CD4-positive, alpha-beta T cell treated with Interleukin-17A for 1 hour (primary cell): Measurements from ENCODE around the gene PIWIL1.

Source experiments
- DNase-seq: peaks from one replicate; pipeline ENCODE4 v3.0.0-alpha.2; 2020

The PIWIL1 gene

DNA sequence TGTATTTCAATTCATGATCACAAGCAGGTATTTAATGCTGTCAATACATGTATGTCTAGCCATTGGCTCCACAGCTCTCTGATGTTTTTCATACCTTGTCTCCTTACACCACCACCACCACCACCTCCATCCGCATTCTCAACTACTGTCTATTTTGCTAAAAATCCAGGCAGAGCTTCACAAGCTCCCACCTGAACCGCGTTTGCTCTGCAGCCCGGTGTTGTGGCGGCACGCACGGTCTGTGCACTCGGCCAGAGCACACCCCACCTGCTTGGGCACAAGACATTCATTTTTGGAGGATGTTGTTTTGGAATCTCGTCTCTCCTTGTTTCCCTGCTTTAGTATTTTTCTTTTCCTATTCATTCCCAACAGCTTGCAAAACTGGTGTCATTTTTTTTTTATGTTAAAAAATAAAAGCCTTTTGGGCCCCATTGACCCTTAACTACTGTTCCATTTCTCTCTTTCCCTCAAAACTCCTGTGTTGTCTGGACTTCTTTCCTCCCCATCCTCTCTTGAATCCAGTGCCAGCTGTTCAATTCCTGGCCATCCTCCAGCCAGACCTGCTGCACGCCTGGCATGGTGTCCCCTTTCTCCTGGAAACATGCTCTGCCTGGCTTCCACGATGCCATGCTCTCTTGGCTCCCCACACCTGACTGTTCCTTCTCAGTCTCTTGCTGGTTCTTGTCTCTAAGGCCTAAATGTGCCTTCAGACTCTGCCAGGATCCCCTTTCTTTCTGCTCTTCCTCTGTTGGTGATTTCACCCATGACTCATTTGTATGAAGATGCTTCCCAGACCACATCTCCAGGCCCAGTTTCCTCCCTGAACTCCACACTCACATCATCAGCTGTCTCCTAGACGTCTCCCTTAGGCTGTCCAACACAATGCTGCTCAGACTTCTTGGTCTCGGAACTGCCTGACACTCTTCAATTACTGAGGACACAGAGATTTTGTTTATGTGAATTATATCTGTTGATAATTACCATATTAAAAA is 37.9 kb downstream of the PIWIL1 start:
- DNase-seq: no peak

DNA sequence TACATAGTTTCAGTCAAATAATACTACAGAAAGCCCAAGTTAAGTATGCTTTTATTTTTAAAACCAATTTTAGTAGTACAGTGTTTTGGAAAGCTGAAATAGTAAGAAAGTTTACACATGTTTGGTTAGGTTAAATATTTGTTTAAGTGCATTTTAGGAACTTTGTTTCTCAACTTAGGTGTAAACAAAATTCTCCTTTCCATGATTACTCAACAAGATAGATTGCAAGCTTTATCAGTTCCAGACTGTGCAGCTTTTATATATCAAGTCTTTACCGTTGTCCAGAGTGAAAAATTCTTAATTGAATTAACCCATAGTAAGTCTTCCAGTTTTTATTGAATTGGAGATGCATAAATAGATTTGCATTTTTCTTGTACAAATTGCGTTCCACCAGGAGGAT is 45.1 kb downstream of the PIWIL1 start:
- DNase-seq: no peak

DNA sequence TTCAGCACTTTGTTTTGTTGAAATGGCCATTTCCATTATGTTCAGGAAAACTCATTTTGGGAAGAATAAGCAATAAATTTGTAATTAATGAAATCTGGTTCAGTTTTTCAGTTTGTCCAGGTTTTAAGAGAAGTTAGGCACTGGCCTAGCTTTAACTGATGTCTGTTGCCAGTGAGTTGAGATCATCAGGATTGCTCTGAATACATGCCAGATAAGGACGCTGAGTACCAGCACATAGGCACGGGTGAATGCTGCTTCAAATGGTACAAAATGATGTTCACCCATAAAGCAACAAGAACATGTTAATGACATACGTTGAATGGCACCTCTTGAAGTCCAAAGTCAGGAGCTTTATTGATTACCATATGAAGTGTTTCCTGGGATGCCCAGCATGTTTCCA is 46.5 kb downstream of the PIWIL1 start:
- no peak for DNase-seq

DNA sequence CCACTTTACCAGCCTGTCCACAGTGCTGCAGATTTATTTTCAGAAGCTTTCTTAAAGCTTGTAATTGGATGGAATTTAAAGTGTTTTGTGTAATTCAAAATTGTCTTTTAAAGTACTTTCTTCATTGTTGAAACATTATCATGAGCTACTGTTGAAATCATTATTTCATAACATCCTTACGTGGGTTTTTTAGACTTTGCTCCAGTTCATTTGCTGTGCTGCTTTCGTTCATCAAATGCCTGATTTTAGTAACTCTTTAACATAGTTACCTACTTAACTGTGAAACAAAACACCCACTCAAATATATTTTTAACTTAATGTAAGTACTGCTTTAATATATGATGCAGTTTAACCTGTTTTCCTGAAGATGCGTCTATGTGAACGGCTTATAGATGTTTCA is 47.5 kb downstream of the PIWIL1 start:
- no peak for DNase-seq

GRCh38 chr12:130391186-130391585 is 53.5 kb downstream of the PIWIL1 start:
- DNase-seq: no peak

DNA sequence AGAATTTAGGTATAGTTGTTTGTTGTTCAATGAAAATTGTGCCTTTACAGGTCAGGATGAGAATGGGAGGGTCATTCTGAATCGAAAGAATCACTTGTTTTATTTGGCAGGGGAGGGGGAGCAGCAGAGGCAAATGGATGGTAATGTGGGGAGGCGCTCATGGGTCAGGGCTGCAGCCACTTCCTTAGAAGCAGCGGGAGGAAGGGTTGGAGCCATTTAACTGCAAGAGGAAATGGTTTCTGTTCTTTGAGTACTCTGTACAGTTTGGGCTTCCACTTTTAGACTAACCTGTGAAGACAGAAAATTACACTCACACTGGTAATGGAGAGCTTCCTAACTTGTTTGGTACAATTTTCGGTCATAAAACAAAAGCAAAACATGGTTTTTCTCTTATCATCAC is 57.2 kb downstream of the PIWIL1 start:
- DNase-seq: no peak

GRCh38 chr12:130396667-130397066 is 59.0 kb downstream of the PIWIL1 start:
- DNase-seq: no peak

DNA sequence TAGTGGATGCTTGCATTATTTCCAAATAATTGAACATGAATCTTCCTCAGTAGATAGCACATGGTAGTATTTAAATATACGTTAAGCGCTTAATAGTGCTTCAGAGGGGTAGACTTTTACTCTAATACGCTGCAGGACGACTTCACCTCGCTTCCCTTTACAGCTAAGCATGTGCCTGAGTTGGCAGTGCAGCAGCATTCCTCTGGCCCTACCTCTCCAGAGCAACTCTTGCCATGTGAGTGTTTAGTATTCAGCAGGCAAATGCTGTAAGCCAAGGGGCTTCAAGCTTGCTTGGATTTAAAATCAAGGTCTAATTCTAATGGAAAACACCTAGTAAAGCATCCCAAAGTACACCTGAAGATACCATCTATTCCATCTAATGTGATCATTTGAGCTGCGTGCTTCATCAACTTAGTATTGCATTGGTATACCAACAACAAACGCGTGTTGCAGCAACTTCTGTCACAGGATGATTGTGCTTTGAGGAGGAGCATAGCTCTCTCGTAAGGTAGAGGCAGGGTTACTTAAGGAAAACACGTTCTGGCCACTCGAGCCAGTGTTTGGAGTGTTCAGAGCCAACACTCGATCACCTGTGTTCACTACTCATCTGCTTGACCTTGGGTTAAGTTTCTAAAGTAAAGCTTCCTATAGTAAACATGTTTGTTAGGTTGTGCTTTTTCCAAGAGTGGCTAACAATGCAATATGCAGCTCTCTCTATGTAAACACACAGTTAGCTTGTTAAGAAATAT is 60.6 kb downstream of the PIWIL1 start:
- no peak for DNase-seq

DNA sequence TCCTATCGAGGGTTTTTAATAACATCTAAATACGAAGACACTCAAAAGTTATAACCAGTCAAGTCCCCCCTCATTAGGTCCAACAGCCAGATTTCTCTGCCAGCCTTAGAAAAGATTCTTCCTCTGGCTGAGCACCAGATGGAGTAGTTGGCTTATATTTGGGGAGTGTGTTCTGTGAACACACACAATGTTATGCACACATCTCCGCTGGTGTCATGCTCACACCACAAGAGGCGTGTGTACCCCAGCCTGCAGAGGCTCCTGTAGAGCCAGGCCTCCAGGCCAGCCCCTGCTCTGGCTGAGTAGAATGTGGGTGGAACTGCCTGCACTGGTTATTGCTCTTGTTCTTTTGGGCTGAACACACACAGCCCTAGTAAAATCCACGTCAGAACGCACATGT is 64.0 kb downstream of the PIWIL1 start:
- no peak for DNase-seq

DNA sequence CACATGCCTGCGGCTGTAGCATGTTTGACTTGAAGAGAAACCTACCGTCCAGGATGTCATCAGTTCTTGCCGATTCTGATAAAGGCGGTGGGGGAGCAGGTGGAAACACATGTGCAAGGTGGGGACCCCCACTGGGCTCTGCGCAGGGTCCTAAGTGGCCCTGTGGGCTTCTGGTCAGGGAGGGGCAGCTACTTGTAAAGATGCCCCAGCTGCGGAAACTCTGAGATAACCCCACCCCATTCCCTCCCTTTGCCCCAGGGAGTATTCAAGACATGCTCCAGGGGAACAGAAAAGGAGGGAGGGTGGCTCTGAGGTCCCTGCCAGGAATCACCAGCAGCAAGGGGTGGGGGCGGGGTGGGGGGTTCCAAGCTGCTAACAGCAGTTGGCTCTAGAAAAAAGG is 67.6 kb downstream of the PIWIL1 start:
- DNase-seq: no peak

- no peak for DNase-seq
Observed at GRCh38 chr12:130412384-130412783, 74.7 kb downstream of the PIWIL1 start.

DNA sequence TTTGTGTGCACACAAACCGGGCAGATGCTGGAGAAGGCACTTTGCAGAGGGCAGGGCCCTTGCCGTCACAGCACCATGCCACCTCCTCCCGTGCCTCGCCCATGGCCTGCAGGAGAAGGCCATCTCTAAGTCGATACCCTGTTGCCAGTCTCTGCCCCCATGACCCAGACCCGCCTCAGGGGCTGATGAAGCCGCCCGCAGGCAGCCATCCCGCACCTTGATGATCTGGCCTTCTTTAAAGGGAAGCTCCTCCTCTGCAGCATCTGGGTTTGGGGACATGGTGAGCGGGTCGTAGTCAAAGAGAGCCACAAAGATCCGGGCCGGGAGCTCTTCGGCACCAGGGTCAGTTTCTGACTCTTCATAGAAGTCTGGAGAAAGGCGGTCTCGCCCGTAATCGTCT is 76.2 kb downstream of the PIWIL1 start:
- DNase-seq: no peak

GRCh38 chr12:130414381-130414780 is 76.7 kb downstream of the PIWIL1 start:
- no peak for DNase-seq

DNA sequence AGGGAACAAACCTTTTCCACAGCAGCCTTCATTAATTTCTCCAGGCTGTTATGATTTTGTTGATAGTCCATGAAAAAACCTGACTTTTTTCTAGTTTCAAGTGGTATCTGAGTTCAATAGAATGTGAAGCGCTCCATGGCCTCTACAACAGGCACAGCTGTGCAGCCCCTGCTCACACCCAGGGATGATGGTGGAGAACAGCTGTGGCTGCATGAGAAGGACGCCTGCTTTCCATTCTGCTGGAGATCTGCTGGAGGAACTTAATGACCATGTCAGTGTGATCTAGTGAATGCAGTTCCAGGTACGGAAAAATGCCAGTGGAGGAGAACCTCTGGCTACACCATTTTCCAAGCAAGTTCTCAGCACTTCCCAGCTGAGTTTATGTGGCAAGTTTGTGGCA is 80.6 kb downstream of the PIWIL1 start:
- no peak for DNase-seq

GRCh38 chr12:130419116-130419515 is 81.4 kb downstream of the PIWIL1 start:
- DNase-seq: no peak

- no peak for DNase-seq
Observed at GRCh38 chr12:130420071-130420470, 82.4 kb downstream of the PIWIL1 start.

- no peak for DNase-seq
Observed at GRCh38 chr12:130421896-130422295, 84.2 kb downstream of the PIWIL1 start.
